ENCODE results near the gene KRTAP4-1. TPM values are rescaled to one million over a fixed set of nuclear protein-coding genes. Genes with fewer than 3 reads are reported as not detected.

KRTAP4-1 gene
- total RNA-seq, 2 donors from 2014 or later: not detected

DNA sequence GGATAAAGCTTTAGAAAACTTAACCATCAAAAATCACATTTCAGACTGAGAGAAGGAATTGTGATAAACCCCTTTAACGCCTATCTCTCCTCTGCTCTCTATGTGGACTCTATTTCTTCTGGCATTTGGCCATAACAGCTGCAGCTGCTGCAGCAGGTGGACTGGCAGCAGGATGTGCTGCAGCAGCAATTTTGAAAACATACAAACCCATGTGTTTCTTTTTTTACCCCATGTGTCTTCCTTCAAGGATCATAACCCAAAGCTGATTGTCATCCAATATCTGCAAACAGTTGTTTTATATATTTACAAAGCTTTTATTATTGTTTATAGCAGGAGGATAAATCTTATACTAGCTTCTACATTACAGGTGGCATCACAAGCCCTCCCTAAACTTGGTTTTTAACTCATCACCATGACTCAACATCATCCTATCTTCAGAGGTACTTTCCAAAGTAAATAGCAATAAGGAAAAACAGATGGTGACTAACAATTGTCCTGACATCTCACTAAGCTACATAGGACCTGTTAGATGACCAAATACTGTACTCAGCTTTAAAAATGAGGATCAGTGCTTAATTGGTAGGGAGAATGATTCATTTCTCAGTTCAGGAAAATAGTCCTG is 27.2 kb upstream of the KRTAP4-1 start:
- TF ChIP-seq, protein P1, sequence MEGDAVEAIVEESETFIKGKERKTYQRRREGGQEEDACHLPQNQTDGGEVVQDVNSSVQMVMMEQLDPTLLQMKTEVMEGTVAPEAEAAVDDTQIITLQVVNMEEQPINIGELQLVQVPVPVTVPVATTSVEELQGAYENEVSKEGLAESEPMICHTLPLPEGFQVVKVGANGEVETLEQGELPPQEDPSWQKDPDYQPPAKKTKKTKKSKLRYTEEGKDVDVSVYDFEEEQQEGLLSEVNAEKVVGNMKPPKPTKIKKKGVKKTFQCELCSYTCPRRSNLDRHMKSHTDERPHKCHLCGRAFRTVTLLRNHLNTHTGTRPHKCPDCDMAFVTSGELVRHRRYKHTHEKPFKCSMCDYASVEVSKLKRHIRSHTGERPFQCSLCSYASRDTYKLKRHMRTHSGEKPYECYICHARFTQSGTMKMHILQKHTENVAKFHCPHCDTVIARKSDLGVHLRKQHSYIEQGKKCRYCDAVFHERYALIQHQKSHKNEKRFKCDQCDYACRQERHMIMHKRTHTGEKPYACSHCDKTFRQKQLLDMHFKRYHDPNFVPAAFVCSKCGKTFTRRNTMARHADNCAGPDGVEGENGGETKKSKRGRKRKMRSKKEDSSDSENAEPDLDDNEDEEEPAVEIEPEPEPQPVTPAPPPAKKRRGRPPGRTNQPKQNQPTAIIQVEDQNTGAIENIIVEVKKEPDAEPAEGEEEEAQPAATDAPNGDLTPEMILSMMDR (conservative IDR thresholded peaks at IDR 0.05): no peak
- H3K36me3 Mint-ChIP-seq (ENCODE audit: low read depth): no peaks in the 10 kb centered on the region
- Histone ChIP-seq H3K4me3 (ENCODE audit: low read length) (no peak overlapping the region), H3K9ac (ENCODE audit: extremely low read depth, low read length, poor library complexity, severe bottlenecking) (no peak overlapping the region), H3K4me1 (ENCODE audit: control insufficient read depth, insufficient read depth, low read length) (no peaks in the 10 kb centered on the region), H3K27me3 (ENCODE audit: control insufficient read depth, insufficient read depth, low read length, poor library complexity, severe bottlenecking) (no peaks in the 10 kb centered on the region), H3K9me3 (ENCODE audit: control insufficient read depth, low read length) (no peaks in the 10 kb centered on the region), H3K36me3 (ENCODE audit: control insufficient read depth, insufficient read depth, low read length) (no peaks in the 10 kb centered on the region), H3K27ac (ENCODE audit: low read depth, low read length) (no peak overlapping the region)
- no peak for DNase-seq
- H3K4me3 Mint-ChIP-seq: no peak overlapping the region
- H3K27me3 Mint-ChIP-seq (ENCODE audit: insufficient read depth): peaks cover 5% of the 10 kb centered on the region
- peaks cover 15% of the 10 kb centered on the region for H3K9me3 Mint-ChIP-seq
- no peaks in the 10 kb centered on the region for H3K4me1 Mint-ChIP-seq
- 70 to 83% methylated on average over 1 of the region's 1 CpG for WGBS, 2 experiments (ENCODE audit: insufficient coverage in 1 of 2, insufficient read length in 1 of 2)
- H3K27ac Mint-ChIP-seq: no peak overlapping the region

DNA sequence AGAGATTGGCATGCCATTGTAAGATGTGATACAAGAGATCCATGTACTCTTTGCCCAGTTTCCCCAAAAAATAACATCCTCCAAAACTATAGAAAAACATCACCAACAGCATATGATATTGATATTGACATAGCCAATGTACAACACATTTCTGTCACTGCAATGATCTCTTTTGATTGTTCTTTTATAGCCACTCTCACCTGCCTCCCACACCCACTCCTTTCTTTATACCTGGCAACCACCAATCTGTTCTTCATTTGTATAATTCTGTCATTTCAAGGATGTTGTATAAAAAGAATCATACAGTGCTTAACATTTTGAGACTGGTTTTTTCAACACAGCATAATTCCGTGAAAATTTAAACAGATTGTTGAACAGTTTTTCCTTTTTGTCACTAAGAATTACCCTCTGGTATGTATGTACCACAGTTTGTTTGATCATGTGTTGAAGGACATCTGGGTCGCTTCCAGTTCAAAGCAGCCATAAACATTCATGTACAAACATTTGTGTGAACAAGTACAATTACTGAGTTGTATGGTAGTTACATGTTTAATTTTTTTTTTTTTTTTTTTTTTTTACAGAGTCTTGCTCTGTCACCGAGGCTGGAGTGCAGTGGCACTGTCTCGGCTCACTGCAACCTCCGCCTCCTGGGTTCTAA is 14.8 kb upstream of the KRTAP4-1 start:
- Histone ChIP-seq H3K36me3 (ENCODE audit: control insufficient read depth, insufficient read depth, low read length) (no peaks in the 10 kb centered on the region), H3K27me3 (ENCODE audit: control insufficient read depth, insufficient read depth, low read length, poor library complexity, severe bottlenecking) (no peaks in the 10 kb centered on the region), H3K9me3 (ENCODE audit: control insufficient read depth, low read length) (no peaks in the 10 kb centered on the region), H3K9ac (ENCODE audit: extremely low read depth, low read length, poor library complexity, severe bottlenecking) (no peak overlapping the region), H3K4me1 (ENCODE audit: control insufficient read depth, insufficient read depth, low read length) (no peaks in the 10 kb centered on the region), H3K27ac (ENCODE audit: low read depth, low read length) (no peak overlapping the region), H3K4me3 (ENCODE audit: low read length) (no peak overlapping the region)
- WGBS, 2 experiments (ENCODE audit: insufficient coverage in 1 of 2, insufficient read length in 1 of 2): 74 to 94% methylated on average over 3 to 5 of the region's 5 CpGs
- no peak for DNase-seq
- Mint-ChIP-seq H3K27me3 (ENCODE audit: insufficient read depth) (peaks cover 7% of the 10 kb centered on the region), H3K27ac (no peak overlapping the region), H3K36me3 (ENCODE audit: low read depth) (no peaks in the 10 kb centered on the region), H3K4me3 (no peak overlapping the region), H3K9me3 (peaks cover 11% of the 10 kb centered on the region), H3K4me1 (no peaks in the 10 kb centered on the region)
- TF ChIP-seq, protein P1 (conservative IDR thresholded peaks at IDR 0.05): no peak

DNA sequence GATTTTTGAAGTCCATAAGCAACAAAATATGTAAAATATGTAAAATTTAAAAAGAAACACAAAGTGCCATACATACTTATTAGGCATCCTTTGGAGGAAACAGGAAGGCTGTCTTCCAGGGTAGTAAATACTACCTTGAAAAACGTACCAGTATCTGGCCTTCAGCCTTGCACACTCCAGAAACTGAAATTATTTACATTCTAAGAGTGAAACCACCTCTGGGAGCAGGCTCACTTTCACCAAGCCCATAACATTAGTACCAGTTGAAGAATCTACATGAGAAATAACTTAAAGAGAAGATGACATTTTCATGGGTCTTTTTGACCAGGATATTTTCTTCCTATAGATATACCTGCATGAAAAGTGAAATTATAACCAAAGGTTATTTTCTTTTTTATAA is 11.4 kb upstream of the KRTAP4-1 start:
- no peaks in the 10 kb centered on the region for H3K9me3 ChIP-seq (ENCODE audit: control insufficient read depth, low read length)
- WGBS, 2 experiments (ENCODE audit: insufficient coverage in 1 of 2, insufficient read length in 1 of 2): 81% methylated on average over 1 of the region's 1 CpG; no CpG with 5 or more reads in 1 of the 2 experiments
- no peak overlapping the region for H3K27ac ChIP-seq (ENCODE audit: low read depth, low read length)
- H3K9ac ChIP-seq (ENCODE audit: extremely low read depth, low read length, poor library complexity, severe bottlenecking): no peak overlapping the region
- Mint-ChIP-seq H3K9me3 (peaks cover 20% of the 10 kb centered on the region), H3K4me3 (no peak overlapping the region), H3K4me1 (no peaks in the 10 kb centered on the region), H3K27ac (no peak overlapping the region), H3K27me3 (ENCODE audit: insufficient read depth) (peaks cover 12% of the 10 kb centered on the region), H3K36me3 (ENCODE audit: low read depth) (no peaks in the 10 kb centered on the region)
- TF ChIP-seq, protein P1 (conservative IDR thresholded peaks at IDR 0.05): no peak
- H3K4me1 ChIP-seq (ENCODE audit: control insufficient read depth, insufficient read depth, low read length): no peaks in the 10 kb centered on the region
- no peaks in the 10 kb centered on the region for H3K27me3 ChIP-seq (ENCODE audit: control insufficient read depth, insufficient read depth, low read length, poor library complexity, severe bottlenecking)
- DNase-seq: no peak
- H3K4me3 ChIP-seq (ENCODE audit: low read length): no peak overlapping the region
- no peaks in the 10 kb centered on the region for H3K36me3 ChIP-seq (ENCODE audit: control insufficient read depth, insufficient read depth, low read length)
